GM18507 (cell line): ENCODE data around the gene DBP.
"Not testable (repeated sequence)": the region's sequence is repeated elsewhere in the genome, so short reads cannot be mapped to it uniquely, and the experiment has no call there.

Source experiments
- DNase-seq: peaks from one replicate; pipeline ENCODE4 v3.0.0; 2011; ENCODE audit warnings: low read depth; ENCODE audit not compliant: insufficient read length; ENCODE audit errors: extremely low spot score
- FAIRE-seq: peaks from 2 replicates; lab custom pipeline; 2011; peaks lifted over from hg19 to GRCh38; lab: Jason Lieb, UNC

DBP gene

GRCh38 chr19:48645620-48646000 lies 8.4 kb upstream of the DBP start:
- DNase-seq (no peak), FAIRE-seq (no peak)

- no peak for DNase-seq
These were observed 7.8 kb upstream of the DBP start for GRCh38 chr19:48644839-48645619.

GRCh38 chr19:48644355-48644754 lies 7.2 kb upstream of the DBP start:
- no peak for DNase-seq
- no peak for FAIRE-seq

More at GRCh38 chr19:48644839-48645619, 7.8 kb upstream of the DBP start:
- FAIRE-seq: peak; percentile 68

- FAIRE-seq (no peak), DNase-seq (no peak)
These were observed 5.7 kb upstream of the DBP start for GRCh38 chr19:48642862-48643261.

GRCh38 chr19:48641850-48642249 lies 4.7 kb upstream of the DBP start:
- DNase-seq (no peak), FAIRE-seq (no peak)

- DNase-seq (no peak), FAIRE-seq (no peak)
These were observed 2.5 kb upstream of the DBP start for GRCh38 chr19:48639483-48640375.

- DNase-seq (no peak), FAIRE-seq (no peak)
These were observed 1.7 kb upstream of the DBP start for GRCh38 chr19:48638831-48639381.

GRCh38 chr19:48637948-48638830 lies 1.0 kb upstream of the DBP start:
- DNase-seq (no peak), FAIRE-seq (no peak)

- DNase-seq (peak; percentile 80), FAIRE-seq (peak; percentile 96)
These were observed 319 bp upstream of the DBP start for GRCh38 chr19:48637449-48637947.

GRCh38 chr19:48635966-48636858 lies 967 bp downstream of the DBP start:
- DNase-seq: no peak
- no peak for FAIRE-seq

- FAIRE-seq (peak; percentile 72), DNase-seq (no peak)
These were observed 1.8 kb downstream of the DBP start for GRCh38 chr19:48635263-48635965.

GRCh38 chr19:48634424-48635262 lies 2.5 kb downstream of the DBP start:
- FAIRE-seq: peak; percentile 94

GRCh38 chr19:48634036-48634342 lies 3.2 kb downstream of the DBP start:
- FAIRE-seq: no peak

More at GRCh38 chr19:48634424-48635262, 2.5 kb downstream of the DBP start:
- peak; percentile 70 for DNase-seq

GRCh38 chr19:48633148-48634035 lies 3.8 kb downstream of the DBP start:
- no peak for DNase-seq
- FAIRE-seq: peak; percentile 41

More at GRCh38 chr19:48634036-48634342, 3.2 kb downstream of the DBP start:
- no peak for DNase-seq

- FAIRE-seq (no peak), DNase-seq (no peak)
These were observed 4.5 kb downstream of the DBP start for GRCh38 chr19:48632692-48633147.

- not testable (repeated sequence) for FAIRE-seq, DNase-seq
These were observed 4.9 kb downstream of the DBP start for GRCh38 chr19:48632286-48632685.
